Neural progenitor cell (in vitro differentiated cells): ENCODE results near the gene C1QC.

Experiments used
- EZH2 ChIP-seq: fragments of 200-600 bp; sonication (generic); IDR thresholded peaks from 2 replicates; pipeline ENCODE4 v1.6.1; 2017; ENCODE audit warnings: antibody characterized with exemption, mild to moderate bottlenecking, moderate library complexity
- TF ChIP-seq, protein P1 (sequence below): fragments of 200-600 bp; sonication (generic); IDR thresholded peaks from 2 replicates; pipeline ENCODE4 v1.5.1; 2017; ENCODE audit warnings: antibody characterized with exemption, mild to moderate bottlenecking

DNA sequence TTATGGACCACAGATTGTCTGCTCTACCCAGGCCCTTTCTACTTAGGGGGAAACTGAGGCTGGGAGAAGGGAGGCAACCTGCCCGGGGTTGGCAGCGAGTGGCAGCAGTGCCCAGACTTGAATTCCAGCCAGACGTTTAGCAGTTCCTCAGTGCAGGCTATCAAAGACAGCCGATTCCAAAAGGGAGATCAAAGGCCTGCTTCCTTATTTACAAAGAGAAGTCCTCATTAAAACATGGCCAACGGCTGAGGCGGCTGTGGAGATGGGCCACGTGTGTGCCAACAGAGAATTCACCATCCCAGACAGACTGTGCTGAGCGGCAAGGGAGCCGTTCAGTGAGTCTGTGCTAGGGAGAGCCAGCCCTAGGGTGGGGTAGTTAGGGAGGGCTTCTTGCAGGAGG, 37.3 kb downstream of the C1QC start:
- TF ChIP-seq, protein P1, sequence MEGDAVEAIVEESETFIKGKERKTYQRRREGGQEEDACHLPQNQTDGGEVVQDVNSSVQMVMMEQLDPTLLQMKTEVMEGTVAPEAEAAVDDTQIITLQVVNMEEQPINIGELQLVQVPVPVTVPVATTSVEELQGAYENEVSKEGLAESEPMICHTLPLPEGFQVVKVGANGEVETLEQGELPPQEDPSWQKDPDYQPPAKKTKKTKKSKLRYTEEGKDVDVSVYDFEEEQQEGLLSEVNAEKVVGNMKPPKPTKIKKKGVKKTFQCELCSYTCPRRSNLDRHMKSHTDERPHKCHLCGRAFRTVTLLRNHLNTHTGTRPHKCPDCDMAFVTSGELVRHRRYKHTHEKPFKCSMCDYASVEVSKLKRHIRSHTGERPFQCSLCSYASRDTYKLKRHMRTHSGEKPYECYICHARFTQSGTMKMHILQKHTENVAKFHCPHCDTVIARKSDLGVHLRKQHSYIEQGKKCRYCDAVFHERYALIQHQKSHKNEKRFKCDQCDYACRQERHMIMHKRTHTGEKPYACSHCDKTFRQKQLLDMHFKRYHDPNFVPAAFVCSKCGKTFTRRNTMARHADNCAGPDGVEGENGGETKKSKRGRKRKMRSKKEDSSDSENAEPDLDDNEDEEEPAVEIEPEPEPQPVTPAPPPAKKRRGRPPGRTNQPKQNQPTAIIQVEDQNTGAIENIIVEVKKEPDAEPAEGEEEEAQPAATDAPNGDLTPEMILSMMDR = no peak
- no peak for TF ChIP-seq EZH2
